HEK293T (cell line): Measurements from ENCODE around the gene TSPAN10.

ENCODE experiments used
- BHLHE40 ChIP-seq: fragments of 450-650 bp; IDR thresholded peaks from 2 replicates; pipeline ENCODE4 v1.6.1; 2016; ENCODE audit warnings: mild to moderate bottlenecking, moderate library complexity, borderline replicate concordance
- HDGF ChIP-seq: fragments of 450-650 bp; IDR thresholded peaks from 2 replicates; pipeline ENCODE4 v1.6.1; 2017; ENCODE audit warnings: antibody characterized with exemption, borderline replicate concordance
- L3MBTL2 ChIP-seq: fragments of 450-650 bp; conservative IDR thresholded peaks from 2 replicates; pipeline ENCODE4 v1.6.1; 2016; ENCODE audit warnings: mild to moderate bottlenecking
- LEF1 ChIP-seq: fragments of 450-650 bp; IDR thresholded peaks from 2 replicates; pipeline ENCODE4 v1.6.1; 2017; ENCODE audit warnings: mild to moderate bottlenecking, borderline replicate concordance
- NFRKB ChIP-seq: fragments of 450-650 bp; IDR thresholded peaks from 2 replicates; pipeline ENCODE4 v1.6.1; 2016; ENCODE audit warnings: mild to moderate bottlenecking, moderate library complexity
- PKNOX1 ChIP-seq: fragments of 450-650 bp; IDR thresholded peaks from 2 replicates; pipeline ENCODE4 v1.6.1; 2016

GRCh38 chr17:81635973-81636504, 957 bp upstream of the TSPAN10 start:
- no peak for TF ChIP-seq BHLHE40
- no peak for TF ChIP-seq L3MBTL2
- TF ChIP-seq LEF1: no peak
- no peak for TF ChIP-seq HDGF
- TF ChIP-seq PKNOX1: no peak
- no peak for TF ChIP-seq NFRKB
